GM18867 (cell line): ENCODE results near the gene UBE2E3.
"Not testable (repeated sequence)": the region's sequence is repeated elsewhere in the genome, so short reads cannot be mapped to it uniquely, and the experiment has no call there.

Experiments used
- ATAC-seq: cut with Tn5 transposase; IDR thresholded peaks from one replicate; pipeline ENCODE4 v1.9.1; 2021; ENCODE audit warnings: mild to moderate bottlenecking, moderate library complexity; ENCODE audit not compliant: unreplicated experiment

The UBE2E3 gene

DNA sequence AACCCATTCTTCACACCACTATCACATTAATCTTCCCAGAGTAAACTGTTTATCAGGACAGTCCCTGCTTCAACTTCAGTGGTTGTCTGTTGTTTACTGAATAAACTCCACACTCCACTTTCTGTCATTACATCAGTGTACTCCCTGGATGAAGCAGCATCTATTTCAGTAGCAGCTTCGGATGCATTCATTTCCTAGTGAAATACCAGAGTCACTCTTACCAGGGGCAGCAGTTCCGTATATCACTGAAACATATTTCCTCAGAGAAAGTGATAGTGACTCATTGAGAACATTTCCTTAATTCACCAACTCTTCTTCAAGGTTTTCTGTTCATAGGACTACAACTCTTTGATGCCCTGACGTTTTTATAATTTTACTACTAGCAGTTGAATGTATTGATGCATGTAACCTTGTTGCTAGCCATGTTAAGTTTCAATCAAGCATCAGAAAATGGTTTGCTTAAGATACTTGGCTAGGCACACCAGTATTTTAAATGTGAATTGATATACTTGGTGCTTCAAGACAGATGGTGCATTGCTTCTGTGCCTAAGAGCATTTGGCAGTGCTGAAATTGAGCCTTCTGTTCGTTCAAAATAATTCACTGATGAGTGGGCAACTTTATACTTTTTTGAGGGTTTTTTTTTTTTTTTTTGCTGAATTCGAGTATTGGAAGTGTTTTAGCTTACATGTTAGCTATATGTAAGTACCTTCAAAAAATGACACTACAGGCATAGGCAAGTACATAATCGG lies 92.3 kb downstream of the UBE2E3 start:
- ATAC-seq = no peak

DNA sequence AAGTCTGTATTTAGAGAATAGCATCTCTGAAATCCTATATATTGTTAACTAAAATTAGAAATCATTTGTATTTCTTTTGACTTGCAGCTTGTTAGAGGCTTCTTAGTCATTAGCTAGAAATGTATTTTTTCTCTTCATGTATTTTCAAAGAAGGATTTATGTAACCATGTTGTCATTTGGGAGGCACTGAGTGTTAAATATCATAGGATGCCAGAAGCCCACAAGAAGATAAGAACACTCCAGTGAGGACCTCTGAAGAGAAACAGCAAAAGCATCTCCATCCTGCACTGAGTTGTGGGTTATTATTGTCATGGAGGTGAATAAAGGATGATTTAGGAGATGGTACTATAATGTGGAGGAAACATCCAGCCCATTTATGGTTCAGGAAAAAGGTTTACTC lies 93.5 kb downstream of the UBE2E3 start:
- no peak for ATAC-seq

GRCh38 chr2:181074457-181074856 lies 94.1 kb downstream of the UBE2E3 start:
- no peak for ATAC-seq

DNA sequence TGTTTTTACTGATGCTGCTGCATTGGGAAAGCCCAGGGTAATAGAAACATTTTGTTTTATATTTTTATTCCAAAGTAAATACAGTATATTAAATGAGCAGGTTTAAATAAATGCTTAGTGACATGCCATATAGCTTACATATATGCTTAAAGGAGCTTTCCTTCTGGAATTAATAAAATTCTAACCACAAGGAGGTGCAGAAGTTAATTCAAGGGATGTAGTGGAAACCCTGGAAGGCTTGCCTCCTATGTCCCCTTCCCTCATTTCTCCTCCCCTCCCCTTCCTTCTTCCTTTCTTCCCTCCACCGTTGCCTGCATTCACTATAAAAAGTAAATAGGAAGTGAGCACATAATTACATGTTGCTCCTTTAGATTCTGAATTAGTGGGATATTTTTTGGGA lies 96.3 kb downstream of the UBE2E3 start:
- ATAC-seq = no peak

DNA sequence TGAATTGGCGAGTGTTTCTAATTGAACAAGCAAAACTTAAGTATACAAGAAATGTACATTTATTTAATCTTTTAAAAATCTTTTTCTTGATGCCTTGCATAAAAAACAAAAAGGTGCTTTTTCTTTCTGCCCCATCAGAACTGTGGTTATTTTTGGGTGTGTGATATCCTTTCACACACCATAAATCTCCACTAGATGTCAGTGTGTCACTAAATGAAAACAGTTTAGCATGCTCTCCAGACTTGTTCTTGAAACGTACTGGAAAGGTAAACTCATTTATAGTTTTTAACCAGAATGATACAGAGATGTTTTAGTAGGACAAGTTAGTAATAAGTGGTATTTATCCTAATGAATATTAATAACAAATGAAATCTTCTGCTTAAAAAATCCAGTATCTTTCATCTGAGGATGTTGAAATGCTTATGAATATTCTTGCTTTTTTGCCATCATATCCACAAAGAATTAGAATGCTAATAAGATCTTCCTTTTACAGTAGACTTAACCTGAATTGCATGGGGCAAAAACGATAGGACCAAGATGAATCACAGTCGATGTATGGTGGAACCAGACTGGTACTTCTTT lies 96.8 kb downstream of the UBE2E3 start:
- peak; percentile 93 for ATAC-seq

- no peak for ATAC-seq
Observed at GRCh38 chr2:181083140-181083539, 102.7 kb downstream of the UBE2E3 start.

GRCh38 chr2:181085734-181086133 lies 105.3 kb downstream of the UBE2E3 start:
- no peak for ATAC-seq

DNA sequence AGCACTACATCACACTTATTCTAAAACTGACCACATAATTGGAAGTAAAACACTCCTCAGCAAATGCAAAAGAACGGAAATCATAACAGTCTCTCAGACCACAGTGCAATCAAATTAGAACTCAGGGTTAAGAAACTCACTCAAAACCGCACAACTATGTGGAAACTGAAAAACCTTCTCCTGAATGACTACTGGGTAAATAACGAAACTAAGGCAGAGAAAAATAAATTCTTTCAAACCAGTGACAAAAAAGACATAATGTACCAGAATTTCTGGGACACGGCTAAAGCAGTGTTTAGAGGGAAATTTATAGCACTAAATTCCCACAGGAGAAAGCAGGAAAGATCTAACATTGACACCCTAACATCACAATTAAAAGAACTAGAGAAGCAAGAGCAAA lies 111.5 kb downstream of the UBE2E3 start:
- ATAC-seq = not testable (repeated sequence)

DNA sequence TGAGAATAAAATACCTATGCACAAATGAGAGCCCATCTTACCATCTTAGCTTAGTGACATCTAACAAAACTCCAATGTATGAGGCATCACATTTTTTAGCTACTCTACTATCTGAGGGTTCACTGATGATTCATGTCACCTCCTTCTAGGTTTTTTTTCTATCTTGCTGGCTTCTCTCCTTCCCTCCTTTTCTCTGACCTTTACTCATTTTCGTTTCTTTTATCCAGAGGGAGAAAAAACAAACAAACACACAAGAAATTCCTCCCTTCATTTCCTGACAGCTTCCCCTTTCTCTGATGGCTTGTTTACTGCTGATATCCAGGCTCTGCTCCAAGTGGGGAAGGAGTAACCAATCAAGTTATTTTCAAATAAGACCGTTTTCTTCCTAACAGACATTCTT lies 115.1 kb downstream of the UBE2E3 start:
- no peak for ATAC-seq

DNA sequence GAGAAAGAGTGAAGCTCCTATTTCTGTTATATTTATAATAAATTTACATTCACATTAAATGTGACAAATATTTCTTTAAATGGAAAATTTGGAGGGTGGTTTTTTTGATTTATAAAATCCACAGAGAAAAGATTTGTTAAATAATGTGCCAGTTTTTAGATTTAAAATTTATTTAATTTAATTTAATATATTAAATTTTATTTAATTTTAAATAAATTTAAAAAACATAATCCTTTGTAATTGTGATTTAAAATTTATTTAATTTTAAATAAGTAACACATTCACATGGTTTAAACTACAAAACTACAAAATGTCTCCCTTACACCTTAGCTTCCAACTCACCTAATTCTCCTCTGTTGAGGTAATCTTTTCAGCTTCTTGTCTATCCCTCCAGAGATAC lies 123.3 kb downstream of the UBE2E3 start:
- ATAC-seq = no peak

DNA sequence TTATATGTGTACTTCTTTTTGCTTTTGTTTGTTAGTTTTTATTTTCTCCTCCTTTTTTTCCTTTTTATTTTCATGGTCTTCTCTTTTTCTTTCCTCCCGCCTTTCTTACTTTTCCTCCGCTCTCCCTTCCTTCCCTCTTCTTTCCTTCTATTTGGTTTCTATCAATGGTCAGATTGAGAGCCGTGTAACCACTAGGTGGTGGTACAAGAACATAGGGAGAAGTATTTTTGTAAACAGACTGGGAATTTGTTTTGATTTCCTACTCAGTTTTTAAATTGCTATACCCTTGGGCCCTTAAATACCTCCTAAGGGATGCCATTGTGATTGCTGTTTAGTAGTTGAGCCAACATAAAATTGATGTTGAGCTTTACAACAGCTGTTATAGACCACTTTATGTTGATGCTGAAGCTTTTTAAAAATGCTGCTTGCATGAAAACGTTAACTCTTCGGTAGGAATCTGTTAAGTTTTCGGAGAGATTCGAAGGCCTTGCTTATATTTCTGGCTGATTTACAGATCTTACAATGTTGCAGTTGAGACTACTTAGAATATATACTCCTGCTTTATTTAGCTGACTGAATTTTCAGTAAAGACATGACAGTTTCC lies 124.2 kb downstream of the UBE2E3 start:
- no peak for ATAC-seq

GRCh38 chr2:181105562-181105961 lies 125.2 kb downstream of the UBE2E3 start:
- no peak for ATAC-seq

DNA sequence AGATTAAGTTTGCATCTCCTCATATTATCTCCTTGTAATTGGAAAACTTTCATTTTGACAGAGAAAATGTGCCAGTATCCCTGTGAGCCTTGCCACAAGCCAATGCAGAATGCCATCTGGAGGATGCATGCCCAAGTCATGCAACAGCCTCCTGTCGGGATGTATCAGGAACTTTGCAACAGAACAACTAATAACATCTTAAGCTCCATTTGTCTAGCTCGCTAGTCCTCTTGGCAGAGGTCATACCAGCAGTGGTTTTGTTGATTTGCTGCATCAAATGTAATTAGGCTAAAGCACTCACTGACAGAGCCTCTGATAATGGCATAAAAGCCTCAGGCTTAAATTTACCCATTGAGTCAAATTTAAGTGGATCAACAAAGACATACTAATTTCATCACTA lies 125.8 kb downstream of the UBE2E3 start:
- no peak for ATAC-seq

- peak; percentile 99 for ATAC-seq
Observed at GRCh38 chr2:181106789-181107627, 126.6 kb downstream of the UBE2E3 start.

DNA sequence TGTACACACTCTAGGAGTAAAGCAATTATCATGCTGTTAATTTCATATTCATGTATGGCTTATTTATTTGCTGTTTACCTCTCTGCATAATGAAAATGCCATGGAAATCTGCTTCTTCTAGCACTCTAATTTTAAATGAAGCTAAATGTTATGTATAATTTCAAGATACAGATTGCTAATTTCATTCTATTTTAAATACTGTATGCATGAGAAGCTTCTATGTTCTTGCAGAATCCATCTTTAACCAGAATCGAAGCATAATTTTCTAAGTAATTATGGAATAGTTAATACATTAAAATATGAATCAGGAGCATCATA lies 127.2 kb downstream of the UBE2E3 start:
- ATAC-seq = no peak

DNA sequence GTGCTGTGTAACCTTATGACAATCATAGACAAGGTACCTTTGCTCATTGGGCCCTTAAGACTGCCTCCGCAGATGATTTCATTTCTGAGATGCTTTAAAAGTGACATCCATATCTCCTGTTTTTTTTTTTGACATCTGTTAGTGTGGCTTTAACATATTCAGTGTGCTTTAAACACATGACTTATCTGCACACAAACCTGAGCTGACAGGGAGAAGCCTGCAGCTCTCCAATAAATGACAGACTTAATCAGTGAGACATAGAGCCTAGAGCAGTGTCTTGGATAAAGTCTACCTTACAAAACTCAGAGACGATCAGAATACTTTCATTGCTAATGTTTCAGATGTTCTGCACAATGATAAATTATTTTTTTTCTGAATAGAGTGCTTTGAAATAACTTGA lies 130.7 kb downstream of the UBE2E3 start:
- no peak for ATAC-seq

- ATAC-seq = no peak
Observed at GRCh38 chr2:181112916-181113315, 132.5 kb downstream of the UBE2E3 start.
